Epithelial cell of esophagus (primary cell): Measurements from ENCODE around the gene CHM.

Source experiments
- DNase-seq: peaks from one replicate; pipeline ENCODE4 v3.0.0; 2010; ENCODE audit warnings: low read depth
- H3K4me3 ChIP-seq: 2 replicates; pipeline ENCODE4 v1.5.1; 2011; ENCODE audit warnings: mild to moderate bottlenecking, low read length, control low read depth
- CTCF ChIP-seq: IDR thresholded peaks from 2 replicates; pipeline ENCODE4 v1.5.1; 2011; ENCODE audit warnings: low read depth, mild to moderate bottlenecking, low read length, control low read depth, inconsistent platforms; ENCODE audit not compliant: insufficient read depth; ENCODE audit errors: missing control alignments

Gene CHM

DNA sequence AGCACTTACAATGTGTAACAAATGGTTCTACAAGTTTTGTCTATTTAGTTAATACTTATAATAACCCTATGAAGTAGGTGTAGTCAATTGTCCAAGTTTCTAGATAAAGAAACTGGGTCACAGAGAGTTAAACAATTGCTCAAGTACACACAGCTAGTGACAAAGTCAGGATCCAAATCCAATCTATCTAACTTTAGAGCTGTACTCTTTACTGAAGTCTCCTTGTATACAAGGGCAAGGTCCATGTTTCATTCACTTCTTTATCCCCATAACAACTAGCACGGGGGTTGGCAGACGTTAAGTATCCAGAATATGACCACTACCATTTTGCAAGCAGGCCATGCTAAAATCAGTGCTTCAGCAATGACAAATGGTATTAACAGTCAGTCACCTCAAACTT is 141.0 kb downstream of the CHM start:
- DNase-seq: no peak
- no peak overlapping the region for H3K4me3 ChIP-seq
- no peak for TF ChIP-seq CTCF

- H3K4me3 ChIP-seq: no peak overlapping the region
- DNase-seq: no peak
- TF ChIP-seq CTCF: no peak
Measured at GRCh38 chrX:85905851-85906250, 141.5 kb downstream of the CHM start.

- peak; percentile 10 for DNase-seq
- no peak for TF ChIP-seq CTCF
- H3K4me3 ChIP-seq: no peak overlapping the region
Measured at GRCh38 chrX:85903692-85904471, 143.5 kb downstream of the CHM start.

GRCh38 chrX:85897362-85898126 is 149.8 kb downstream of the CHM start:
- TF ChIP-seq CTCF: no peak
- no peak for DNase-seq
- H3K4me3 ChIP-seq: no peak overlapping the region

- no peak for TF ChIP-seq CTCF
- no peak overlapping the region for H3K4me3 ChIP-seq
- DNase-seq: no peak
Measured at GRCh38 chrX:85882601-85883000, 164.8 kb downstream of the CHM start.

DNA sequence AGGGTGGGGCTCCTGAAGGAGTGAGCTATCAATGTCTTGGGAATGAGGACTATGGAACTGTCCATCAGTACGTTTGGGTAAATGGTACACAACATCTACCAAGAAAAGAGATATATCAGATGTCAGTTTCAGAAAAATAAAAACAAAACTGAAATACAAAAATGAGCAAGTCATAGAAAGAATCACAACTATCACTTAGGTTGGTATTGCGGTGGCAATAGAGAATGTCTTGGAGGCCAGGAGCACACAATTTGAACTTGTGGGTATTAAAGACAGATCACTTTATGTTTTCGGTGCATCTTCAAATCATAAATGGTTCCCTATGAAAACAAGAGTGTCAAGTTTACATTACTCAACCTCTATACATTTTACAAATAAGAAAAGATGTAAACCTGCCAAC is 176.8 kb downstream of the CHM start:
- DNase-seq: no peak
- H3K4me3 ChIP-seq: no peak overlapping the region
- TF ChIP-seq CTCF: no peak

DNA sequence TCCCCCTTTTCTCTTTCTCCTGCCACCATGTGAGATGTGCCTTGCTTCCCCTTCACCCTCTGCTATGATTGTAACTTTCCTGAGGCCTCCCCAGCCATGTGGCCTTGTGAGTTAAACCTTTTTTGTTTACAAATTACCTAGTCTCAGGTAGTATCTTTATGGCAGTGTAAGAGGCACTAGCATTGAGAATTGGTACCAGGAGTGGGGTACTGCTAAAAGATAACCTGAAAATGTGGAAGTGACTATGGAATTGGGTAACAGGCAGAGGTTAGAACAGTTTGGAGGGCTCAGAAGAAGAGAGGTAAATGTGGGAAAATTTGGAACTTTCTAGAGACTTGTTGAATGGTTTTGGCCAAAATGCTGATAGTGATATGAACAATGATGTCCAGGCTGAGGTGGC is 182.0 kb downstream of the CHM start:
- no peak for TF ChIP-seq CTCF
- H3K4me3 ChIP-seq: no peak overlapping the region
- DNase-seq: no peak
